HEK293 (cell line): ENCODE results near the gene NSL1.

ENCODE experiments used
- CTCF ChIA-PET: fragments of 350-600 bp; formaldehyde crosslinking; extraction: SDS; loops from one replicate; lab custom pipeline; 2021; ENCODE audit warnings: antibody characterized with exemption; lab: Yijun Ruan, JAX
- POLR2A ChIA-PET: fragments of 300-600 bp; formaldehyde crosslinking; extraction: SDS; loops from one replicate; lab custom pipeline; 2020; ENCODE audit warnings: antibody characterized with exemption, inconsistent platforms; lab: Yijun Ruan, JAX
- H3K27ac ChIP-seq: fragments of 200-500 bp; sonication (Bioruptor generic); 2 replicates; pipeline ENCODE4 v1.5.1; 2014; ENCODE audit warnings: low read depth, low read length, control low read depth, inconsistent platforms; ENCODE audit errors: extremely low read depth
- H3K36me3 ChIP-seq, 2 experiments: fragments of 200-500 bp in 1 of 2; sonication (Bioruptor generic) in 1 of 2; 1 replicate in 1 of 2; 2 replicates in 1 of 2; pipeline ENCODE4 v1.5.1; 2014 to 2017; ENCODE audit warnings: inconsistent platforms in 2 of 2, low read length in 2 of 2; ENCODE audit not compliant: control insufficient read depth in 2 of 2, insufficient read depth in 1 of 2
- H3K4me1 ChIP-seq: fragments of 200-500 bp; sonication (Bioruptor generic); 2 replicates; pipeline ENCODE4 v1.5.1; 2014; ENCODE audit warnings: mild to moderate bottlenecking, low read length, inconsistent platforms; ENCODE audit not compliant: control insufficient read depth, insufficient read depth
- H3K4me3 ChIP-seq: 2 replicates; pipeline ENCODE4 v1.5.1; 2011; ENCODE audit warnings: low read depth, mild to moderate bottlenecking, control low read depth, low read length, moderate library complexity
- H3K9me3 ChIP-seq: fragments of 200-500 bp; sonication (Bioruptor generic); 2 replicates; pipeline ENCODE4 v1.5.1; 2014; ENCODE audit warnings: low read depth, low read length, inconsistent platforms; ENCODE audit not compliant: control insufficient read depth, insufficient read depth
- EGR2 ChIP-seq: fragments of 450-650 bp; formaldehyde crosslinking; IDR thresholded peaks from 2 replicates; pipeline ENCODE4 v1.5.1; 2016; ENCODE audit warnings: low read depth, missing biosample characterization, missing genetic modification characterization
- IKZF3 ChIP-seq: fragments of 450-650 bp; IDR thresholded peaks from 2 replicates; pipeline ENCODE4 v1.5.0; 2018; ENCODE audit warnings: missing biosample characterization, mild to moderate bottlenecking, missing genetic modification characterization, moderate library complexity
- KLF9 ChIP-seq: fragments of 450-650 bp; formaldehyde crosslinking; IDR thresholded peaks from 2 replicates; pipeline ENCODE4 v1.5.1; 2016; ENCODE audit warnings: missing biosample characterization, missing genetic modification characterization, low read depth
- MZF1 ChIP-seq: fragments of 450-650 bp; formaldehyde crosslinking; IDR thresholded peaks from 2 replicates; pipeline ENCODE4 v1.5.1; 2017; ENCODE audit warnings: missing biosample characterization, missing genetic modification characterization, borderline replicate concordance
- PRDM1 ChIP-seq: fragments of 450-650 bp; formaldehyde crosslinking; IDR thresholded peaks from 2 replicates; pipeline ENCODE4; 2016; ENCODE audit warnings: missing biosample characterization, missing genetic modification characterization
- SP7 ChIP-seq: fragments of 450-650 bp; formaldehyde crosslinking; IDR thresholded peaks from 2 replicates; pipeline ENCODE4 v1.5.1; 2016; ENCODE audit warnings: missing biosample characterization, missing genetic modification characterization
- TCF7L2 ChIP-seq: IDR thresholded peaks from 2 replicates; pipeline ENCODE4 v1.6.1; 2011; ENCODE audit warnings: low read depth, mild to moderate bottlenecking, inconsistent platforms, low read length, moderate library complexity, borderline replicate concordance
- TRIM28 ChIP-seq: IDR thresholded peaks from 2 replicates; pipeline ENCODE4 v1.6.1; 2011; ENCODE audit warnings: low read length, control low read depth, borderline replicate concordance
- ZBTB17 ChIP-seq: fragments of 450-650 bp; formaldehyde crosslinking; IDR thresholded peaks from 2 replicates; pipeline ENCODE4 v1.5.1; 2016; ENCODE audit warnings: missing biosample characterization, missing genetic modification characterization
- ZBTB48 ChIP-seq: fragments of 450-650 bp; formaldehyde crosslinking; IDR thresholded peaks from 2 replicates; pipeline ENCODE4 v1.5.1; 2016; ENCODE audit warnings: missing biosample characterization, missing genetic modification characterization
- ZEB2 ChIP-seq: fragments of 450-650 bp; formaldehyde crosslinking; IDR thresholded peaks from 2 replicates; pipeline ENCODE4 v1.5.1; 2016; ENCODE audit warnings: missing biosample characterization, missing genetic modification characterization
- ZFP37 ChIP-seq: fragments of 450-650 bp; formaldehyde crosslinking; IDR thresholded peaks from 2 replicates; pipeline ENCODE4 v1.5.1; 2016; ENCODE audit warnings: missing biosample characterization, missing genetic modification characterization
- ZNF112 ChIP-seq: fragments of 450-650 bp; formaldehyde crosslinking; IDR thresholded peaks from 2 replicates; pipeline ENCODE4 v1.5.0; 2017; ENCODE audit warnings: missing biosample characterization, missing genetic modification characterization
- ZNF248 ChIP-seq: fragments of 450-650 bp; formaldehyde crosslinking; IDR thresholded peaks from 2 replicates; pipeline ENCODE4 v1.5.1; 2017; ENCODE audit warnings: missing biosample characterization, missing genetic modification characterization
- ZNF266 ChIP-seq: fragments of 450-650 bp; formaldehyde crosslinking; IDR thresholded peaks from 2 replicates; pipeline ENCODE4 v1.5.1; 2016; ENCODE audit warnings: missing biosample characterization, missing genetic modification characterization, low read depth
- ZNF514 ChIP-seq: fragments of 450-650 bp; formaldehyde crosslinking; IDR thresholded peaks from 2 replicates; pipeline ENCODE4 v1.5.1; 2016; ENCODE audit warnings: missing biosample characterization, missing genetic modification characterization
- ZNF561 ChIP-seq: fragments of 450-650 bp; IDR thresholded peaks from 2 replicates; pipeline ENCODE4 v1.5.1; 2018; ENCODE audit warnings: missing biosample characterization, missing genetic modification characterization, borderline replicate concordance
- ZNF626 ChIP-seq: fragments of 450-650 bp; sonication (Bioruptor Pico); formaldehyde crosslinking; IDR thresholded peaks from 2 replicates; pipeline ENCODE4 v1.5.1; 2018; ENCODE audit warnings: missing biosample characterization, missing genetic modification characterization, inconsistent platforms
- ZNF654 ChIP-seq: fragments of 450-650 bp; formaldehyde crosslinking; IDR thresholded peaks from 2 replicates; pipeline ENCODE4 v1.5.1; 2016; ENCODE audit warnings: low read depth, missing biosample characterization, missing genetic modification characterization
- ZNF660 ChIP-seq: fragments of 450-650 bp; IDR thresholded peaks from 2 replicates; pipeline ENCODE4 v1.5.1; 2018; ENCODE audit warnings: missing biosample characterization, mild to moderate bottlenecking, missing genetic modification characterization
- ZSCAN30 ChIP-seq: fragments of 450-650 bp; IDR thresholded peaks from 2 replicates; pipeline ENCODE4 v1.5.1; 2018; ENCODE audit warnings: missing biosample characterization, mild to moderate bottlenecking, missing genetic modification characterization, moderate library complexity
- TF ChIP-seq, protein P1 (sequence below): fragments of 450-650 bp; formaldehyde crosslinking; IDR thresholded peaks from 2 replicates; pipeline ENCODE4 v1.5.1; 2016; ENCODE audit warnings: missing biosample characterization, missing genetic modification characterization
- TF ChIP-seq, protein P2 (sequence below): fragments of 450-650 bp; formaldehyde crosslinking; IDR thresholded peaks from 2 replicates; pipeline ENCODE4 v1.5.1; 2016; ENCODE audit warnings: missing biosample characterization, missing genetic modification characterization
- TF ChIP-seq, protein P3 (sequence below): fragments of 450-650 bp; formaldehyde crosslinking; IDR thresholded peaks from 2 replicates; pipeline ENCODE4 v1.5.1; 2016; ENCODE audit warnings: missing biosample characterization, missing genetic modification characterization, borderline replicate concordance
- TF ChIP-seq, protein P4 (sequence below): fragments of 450-650 bp; formaldehyde crosslinking; IDR thresholded peaks from 2 replicates; pipeline ENCODE4 v1.5.1; 2016; ENCODE audit warnings: missing biosample characterization, missing genetic modification characterization

The NSL1 gene

DNA sequence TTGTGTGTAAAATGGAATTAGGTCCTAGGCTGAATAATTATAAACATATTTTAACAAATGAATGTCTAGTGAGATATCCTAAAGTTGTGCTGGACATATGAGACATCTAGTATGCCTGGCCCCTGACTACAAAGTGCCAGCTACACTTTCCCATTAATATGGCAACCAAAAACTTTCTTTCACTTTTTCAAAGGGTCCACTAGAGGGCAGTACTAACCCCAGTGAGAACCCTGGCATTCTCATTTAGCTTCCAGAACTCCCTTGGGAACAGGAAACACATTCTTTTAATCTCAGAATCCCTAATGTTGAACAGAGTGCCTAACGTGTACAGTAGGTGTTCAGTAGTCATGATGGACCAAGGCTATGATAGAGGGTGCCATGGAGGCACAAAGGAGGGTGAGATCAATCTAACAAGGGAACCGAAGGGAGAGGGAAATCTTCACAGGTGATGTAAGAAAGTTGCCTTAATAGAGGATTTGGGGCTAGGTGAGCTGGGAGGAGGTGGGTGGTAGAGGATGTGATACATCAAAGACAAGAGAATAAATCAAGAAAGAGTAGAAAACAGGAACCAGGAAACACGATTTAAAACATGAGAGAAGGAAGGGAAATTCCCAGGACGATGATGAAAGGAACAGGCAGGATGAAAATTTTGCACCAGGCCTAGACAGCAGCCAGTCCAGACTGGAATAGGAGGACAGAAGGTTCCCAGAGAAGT lies 41.6 kb downstream of the NSL1 start:
- Histone ChIP-seq H3K4me1 (no peaks in the 10 kb centered on the region), H3K4me3 (no peak overlapping the region), H3K27ac (no peak overlapping the region), H3K9me3 (no peaks in the 10 kb centered on the region), H3K36me3 (no peaks in the 10 kb centered on the region)
- TF ChIP-seq IKZF3 (peak; percentile 61; the same call in 1 of the 2 replicates), ZNF112 (tag by site-specific recombination) (no peak), ZBTB48 (tag by site-specific recombination) (peak; percentile 67; the same call in 1 of the 2 replicates), MZF1 (tag by site-specific recombination) (peak; percentile 45; the same call in 1 of the 2 replicates), TCF7L2 (no peak), EGR2 (tag by site-specific recombination) (no peak), ZNF660 (tag by site-specific recombination) (0 out of 2 replicates have a peak, but pooled peaks have one; percentile 41), ZNF654 (peak; percentile 50), PRDM1 (tag by site-specific recombination) (peak; percentile 58), ZNF626 (tag by site-specific recombination) (no peak), SP7 (0 out of 2 replicates have a peak, but pooled peaks have one; percentile 9), ZEB2 (tag by site-specific recombination) (0 out of 2 replicates have a peak, but pooled peaks have one; percentile 7), ZSCAN30 (tag by site-specific recombination) (0 out of 2 replicates have a peak, but pooled peaks have one; percentile 12), ZNF266 (tag by site-specific recombination) (no peak), ZNF561 (tag by site-specific recombination) (no peak), ZBTB17 (tag by site-specific recombination) (0 out of 2 replicates have a peak, but pooled peaks have one; percentile 37), KLF9 (tag by site-specific recombination) (no peak), TRIM28 (peak; percentile 51; the same call in 1 of the 2 replicates), ZNF248 (no peak), ZNF514 (tag by site-specific recombination) (no peak)
- TF ChIP-seq, protein P1, sequence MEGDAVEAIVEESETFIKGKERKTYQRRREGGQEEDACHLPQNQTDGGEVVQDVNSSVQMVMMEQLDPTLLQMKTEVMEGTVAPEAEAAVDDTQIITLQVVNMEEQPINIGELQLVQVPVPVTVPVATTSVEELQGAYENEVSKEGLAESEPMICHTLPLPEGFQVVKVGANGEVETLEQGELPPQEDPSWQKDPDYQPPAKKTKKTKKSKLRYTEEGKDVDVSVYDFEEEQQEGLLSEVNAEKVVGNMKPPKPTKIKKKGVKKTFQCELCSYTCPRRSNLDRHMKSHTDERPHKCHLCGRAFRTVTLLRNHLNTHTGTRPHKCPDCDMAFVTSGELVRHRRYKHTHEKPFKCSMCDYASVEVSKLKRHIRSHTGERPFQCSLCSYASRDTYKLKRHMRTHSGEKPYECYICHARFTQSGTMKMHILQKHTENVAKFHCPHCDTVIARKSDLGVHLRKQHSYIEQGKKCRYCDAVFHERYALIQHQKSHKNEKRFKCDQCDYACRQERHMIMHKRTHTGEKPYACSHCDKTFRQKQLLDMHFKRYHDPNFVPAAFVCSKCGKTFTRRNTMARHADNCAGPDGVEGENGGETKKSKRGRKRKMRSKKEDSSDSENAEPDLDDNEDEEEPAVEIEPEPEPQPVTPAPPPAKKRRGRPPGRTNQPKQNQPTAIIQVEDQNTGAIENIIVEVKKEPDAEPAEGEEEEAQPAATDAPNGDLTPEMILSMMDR (tag by site-specific recombination), result peak; percentile 39; the same call in 1 of the 2 replicates
- TF ChIP-seq, protein P2, sequence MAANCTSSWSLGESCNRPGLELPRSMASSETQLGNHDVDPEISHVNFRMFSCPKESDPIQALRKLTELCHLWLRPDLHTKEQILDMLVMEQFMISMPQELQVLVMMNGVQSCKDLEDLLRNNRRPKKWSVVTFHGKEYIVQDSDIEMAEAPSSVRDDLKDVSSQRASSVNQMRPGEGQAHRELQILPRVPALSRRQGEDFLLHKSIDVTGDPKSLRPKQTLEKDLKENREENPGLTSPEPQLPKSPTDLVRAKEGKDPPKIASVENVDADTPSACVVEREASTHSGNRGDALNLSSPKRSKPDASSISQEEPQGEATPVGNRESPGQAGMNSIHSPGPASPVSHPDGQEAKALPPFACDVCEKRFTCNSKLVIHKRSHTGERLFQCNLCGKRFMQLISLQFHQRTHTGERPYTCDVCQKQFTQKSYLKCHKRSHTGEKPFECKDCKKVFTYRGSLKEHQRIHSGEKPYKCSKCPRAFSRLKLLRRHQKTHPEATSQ (tag by site-specific recombination), result no peak
- ChIA-PET POLR2A (interaction anchor here (0.5 to 1.6 kb wide), 4 partner anchors 41 to 156 kb away, joined by 3 to 11 read pairs (median 6); partner anchors contain the start of genes ATF3 and NSL1), CTCF (interaction anchor here (0.6 to 5.7 kb wide), 41 partner anchors 9 to 837 kb away, joined by 3 to 73 read pairs (median 4); no protein-coding TSS in a partner anchor)

DNA sequence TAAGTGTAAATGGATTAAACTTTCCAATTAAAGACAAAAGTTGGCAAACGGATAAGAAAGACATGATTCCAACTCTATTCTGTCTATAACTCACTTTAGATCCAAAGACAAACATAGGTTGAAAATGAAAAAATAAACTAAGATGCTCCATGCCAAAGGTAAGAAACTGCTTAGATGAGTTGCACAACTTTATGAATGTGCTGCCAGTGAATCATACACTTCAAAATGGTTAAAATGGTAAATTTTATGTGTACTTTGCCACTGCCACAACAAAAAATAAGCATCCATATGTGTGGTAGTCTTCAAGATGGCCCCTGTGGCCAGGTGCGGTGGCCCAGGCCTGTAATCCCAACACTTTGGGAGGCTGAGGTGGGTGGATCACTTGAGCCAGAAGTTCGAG lies 45.0 kb downstream of the NSL1 start:
- H3K36me3 ChIP-seq, result peaks cover 0 to 3% of the 10 kb centered on the region in 2 experiments; a peak in 1 of 3 replicates
- H3K4me3 ChIP-seq, result no peak overlapping the region
- no peaks in the 10 kb centered on the region for H3K9me3 ChIP-seq
- POLR2A ChIA-PET, result interaction anchor here (0.6 kb wide), 1 partner anchor 149 kb away, joined by 3 read pairs; no protein-coding TSS in a partner anchor
- H3K4me1 ChIP-seq, result no peaks in the 10 kb centered on the region
- CTCF ChIA-PET, result interaction anchor here (0.6 to 1.6 kb wide), 4 partner anchors 23 to 289 kb away, joined by 3 to 5 read pairs (median 4); no protein-coding TSS in a partner anchor
- no peak overlapping the region for H3K27ac ChIP-seq
- TF ChIP-seq ZFP37 (tag by site-specific recombination), result no peak
- TF ChIP-seq, protein P3, sequence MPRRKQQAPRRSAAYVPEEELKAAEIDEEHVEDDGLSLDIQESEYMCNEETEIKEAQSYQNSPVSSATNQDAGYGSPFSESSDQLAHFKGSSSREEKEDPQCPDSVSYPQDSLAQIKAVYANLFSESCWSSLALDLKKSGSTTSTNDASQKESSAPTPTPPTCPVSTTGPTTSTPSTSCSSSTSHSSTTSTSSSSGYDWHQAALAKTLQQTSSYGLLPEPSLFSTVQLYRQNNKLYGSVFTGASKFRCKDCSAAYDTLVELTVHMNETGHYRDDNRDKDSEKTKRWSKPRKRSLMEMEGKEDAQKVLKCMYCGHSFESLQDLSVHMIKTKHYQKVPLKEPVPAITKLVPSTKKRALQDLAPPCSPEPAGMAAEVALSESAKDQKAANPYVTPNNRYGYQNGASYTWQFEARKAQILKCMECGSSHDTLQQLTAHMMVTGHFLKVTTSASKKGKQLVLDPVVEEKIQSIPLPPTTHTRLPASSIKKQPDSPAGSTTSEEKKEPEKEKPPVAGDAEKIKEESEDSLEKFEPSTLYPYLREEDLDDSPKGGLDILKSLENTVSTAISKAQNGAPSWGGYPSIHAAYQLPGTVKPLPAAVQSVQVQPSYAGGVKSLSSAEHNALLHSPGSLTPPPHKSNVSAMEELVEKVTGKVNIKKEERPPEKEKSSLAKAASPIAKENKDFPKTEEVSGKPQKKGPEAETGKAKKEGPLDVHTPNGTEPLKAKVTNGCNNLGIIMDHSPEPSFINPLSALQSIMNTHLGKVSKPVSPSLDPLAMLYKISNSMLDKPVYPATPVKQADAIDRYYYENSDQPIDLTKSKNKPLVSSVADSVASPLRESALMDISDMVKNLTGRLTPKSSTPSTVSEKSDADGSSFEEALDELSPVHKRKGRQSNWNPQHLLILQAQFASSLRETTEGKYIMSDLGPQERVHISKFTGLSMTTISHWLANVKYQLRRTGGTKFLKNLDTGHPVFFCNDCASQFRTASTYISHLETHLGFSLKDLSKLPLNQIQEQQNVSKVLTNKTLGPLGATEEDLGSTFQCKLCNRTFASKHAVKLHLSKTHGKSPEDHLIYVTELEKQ, result no peak
- TF ChIP-seq, protein P4, sequence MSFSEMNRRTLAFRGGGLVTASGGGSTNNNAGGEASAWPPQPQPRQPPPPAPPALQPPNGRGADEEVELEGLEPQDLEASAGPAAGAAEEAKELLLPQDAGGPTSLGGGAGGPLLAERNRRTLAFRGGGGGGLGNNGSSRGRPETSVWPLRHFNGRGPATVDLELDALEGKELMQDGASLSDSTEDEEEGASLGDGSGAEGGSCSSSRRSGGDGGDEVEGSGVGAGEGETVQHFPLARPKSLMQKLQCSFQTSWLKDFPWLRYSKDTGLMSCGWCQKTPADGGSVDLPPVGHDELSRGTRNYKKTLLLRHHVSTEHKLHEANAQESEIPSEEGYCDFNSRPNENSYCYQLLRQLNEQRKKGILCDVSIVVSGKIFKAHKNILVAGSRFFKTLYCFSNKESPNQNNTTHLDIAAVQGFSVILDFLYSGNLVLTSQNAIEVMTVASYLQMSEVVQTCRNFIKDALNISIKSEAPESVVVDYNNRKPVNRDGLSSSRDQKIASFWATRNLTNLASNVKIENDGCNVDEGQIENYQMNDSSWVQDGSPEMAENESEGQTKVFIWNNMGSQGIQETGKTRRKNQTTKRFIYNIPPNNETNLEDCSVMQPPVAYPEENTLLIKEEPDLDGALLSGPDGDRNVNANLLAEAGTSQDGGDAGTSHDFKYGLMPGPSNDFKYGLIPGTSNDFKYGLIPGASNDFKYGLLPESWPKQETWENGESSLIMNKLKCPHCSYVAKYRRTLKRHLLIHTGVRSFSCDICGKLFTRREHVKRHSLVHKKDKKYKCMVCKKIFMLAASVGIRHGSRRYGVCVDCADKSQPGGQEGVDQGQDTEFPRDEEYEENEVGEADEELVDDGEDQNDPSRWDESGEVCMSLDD (tag by site-specific recombination), result no peak
